GM19351 (cell line): ENCODE results near the gene NPIPA7.
"Not testable (repeated sequence)": the region's sequence is repeated elsewhere in the genome, so short reads cannot be mapped to it uniquely, and the experiment has no call there.

ENCODE experiments used
- ATAC-seq: cut with Tn5 transposase; IDR thresholded peaks from one replicate; pipeline ENCODE4 v1.9.1; 2021; ENCODE audit warnings: mild to moderate bottlenecking, moderate library complexity; ENCODE audit not compliant: unreplicated experiment

NPIPA7 gene

GRCh38 chr16:16417914-16418544 lies 39.1 kb downstream of the NPIPA7 start:
- ATAC-seq, result not testable (repeated sequence)

GRCh38 chr16:16420515-16420914 lies 41.6 kb downstream of the NPIPA7 start:
- not testable (repeated sequence) for ATAC-seq

GRCh38 chr16:16425146-16425545 lies 46.2 kb downstream of the NPIPA7 start:
- ATAC-seq, result not testable (repeated sequence)

- ATAC-seq, result not testable (repeated sequence)
Observed at GRCh38 chr16:16431135-16431534, 52.2 kb downstream of the NPIPA7 start.

- ATAC-seq, result not testable (repeated sequence)
Observed at GRCh38 chr16:16434711-16435110, 55.8 kb downstream of the NPIPA7 start.

GRCh38 chr16:16441401-16441800 lies 62.5 kb downstream of the NPIPA7 start:
- not testable (repeated sequence) for ATAC-seq
